ENCODE results near the gene FMN1. TPM values are rescaled to one million over a fixed set of nuclear protein-coding genes. Genes with fewer than 3 reads are reported as not detected.

Gene FMN1
- polyA plus RNA-seq, 3 donors = 0.28 to 3.7 (median 0.34) TPM

GRCh38 chr15:33089878-33090757, 104.4 kb downstream of the FMN1 start:
- H2AFZ ChIP-seq (ENCODE audit: insufficient read depth, low read depth, low read length, poor library complexity, severe bottlenecking) = no peak overlapping the region
- H3K4me3 ChIP-seq (replicated peaks in 1 of 3; ENCODE audit: low read depth in 2 of 3, low read length in 3 of 3) = no peak overlapping the region

More at GRCh38 chr15:33089878-33090757, 104.4 kb downstream of the FMN1 start:
- Histone ChIP-seq H3K36me3 (replicated peaks in 1 of 2; ENCODE audit: control insufficient read depth in 1 of 2, insufficient read depth in 2 of 2, low read length in 2 of 2) (no peaks in the 10 kb centered on the region), H3K27ac (ENCODE audit: low read depth in 1 of 2, low read length in 2 of 2) (peak overlapping the region in 1 of 2 donors; percentile 18), H3K9ac (ENCODE audit: insufficient read depth, low read length, poor library complexity, severe bottlenecking) (no peak overlapping the region), H3K27me3 (ENCODE audit: control insufficient read depth in 2 of 2, insufficient read depth in 2 of 2, low read length in 2 of 2) (no peaks in the 10 kb centered on the region), H3K9me3 (replicated peaks in 1 of 2; ENCODE audit: control insufficient read depth in 1 of 2, insufficient read depth in 1 of 2, low read length in 2 of 2) (no peaks in the 10 kb centered on the region), H3K79me2 (ENCODE audit: insufficient read depth, low read length) (no peaks in the 10 kb centered on the region), H3K4me1 (ENCODE audit: control insufficient read depth in 1 of 2, insufficient read depth in 2 of 2, low read length in 2 of 2) (peaks cover 13 to 23% of the 10 kb centered on the region in 2 donors), H3K4me2 (replicated peaks; ENCODE audit: extremely low read depth, low read length, poor library complexity, severe bottlenecking) (no peak overlapping the region), H4K20me1 (ENCODE audit: insufficient read depth, low read length) (no peaks in the 10 kb centered on the region)
- Mint-ChIP-seq H3K4me3 (no peak overlapping the region), H3K27me3 (ENCODE audit: low read depth in 3 of 3) (peaks cover 0 to 1% (median 0%) of the 10 kb centered on the region in 3 donors), H3K27ac (peak overlapping the region in 2 of 7 donors; percentile 42 to 75), H3K36me3 (no peaks in the 10 kb centered on the region), H3K9me3 (no peaks in the 10 kb centered on the region), H3K4me1 (peaks cover 22% of the 10 kb centered on the region)
- peak in 2 of 3 donors; percentile 9 to 21 for DNase-seq
- no peak for TF ChIP-seq CTCF (IDR thresholded peaks at IDR 0.05)
- 94% methylated on average over 2 of the region's 5 CpGs for WGBS (ENCODE audit: insufficient coverage)
- intact Hi-C loops (cut with micrococcal nuclease) = loop anchor here (5.0 to 10.0 kb wide), 4 partner anchors 37 to 615 kb away; no protein-coding TSS in a partner anchor
